ENCODE results near the gene MYO16. TPM values are rescaled to one million over a fixed set of nuclear protein-coding genes. Genes with fewer than 3 reads are reported as not detected.

The MYO16 gene
- total RNA-seq, 1 experiment from 2014 or later, result 0.19 TPM

DNA sequence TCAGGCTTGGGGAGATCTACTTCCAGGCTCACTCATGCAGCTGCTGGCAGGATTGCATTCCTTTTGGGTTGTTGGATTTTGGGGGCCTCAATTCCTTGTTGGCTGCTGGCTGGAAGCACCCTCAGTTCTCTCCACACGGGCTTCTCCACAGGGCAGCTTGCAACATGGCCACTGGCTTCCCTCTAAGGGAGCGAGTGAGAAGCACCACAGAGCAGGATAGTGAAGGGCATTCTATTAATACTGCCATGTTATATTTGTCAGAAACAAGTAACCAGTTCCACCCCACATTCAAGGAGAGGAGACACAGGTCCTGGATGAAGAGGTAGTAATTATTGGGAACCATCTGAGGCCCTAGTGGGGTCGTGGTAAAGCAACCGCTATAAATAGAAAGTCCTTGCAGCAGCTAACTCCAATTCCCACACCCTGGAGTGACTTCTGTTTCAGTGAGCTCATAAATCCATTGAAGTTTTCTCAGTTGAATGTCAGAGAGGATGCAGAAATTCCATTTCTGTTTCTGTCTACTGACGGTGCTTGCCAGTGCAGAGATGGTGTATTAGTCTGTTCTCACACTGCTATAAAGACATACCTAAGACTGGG is 598.0 kb downstream of the MYO16 start:
- H3K27me3 Mint-ChIP-seq (ENCODE audit: unreplicated experiment), result no peaks in the 10 kb centered on the region

DNA sequence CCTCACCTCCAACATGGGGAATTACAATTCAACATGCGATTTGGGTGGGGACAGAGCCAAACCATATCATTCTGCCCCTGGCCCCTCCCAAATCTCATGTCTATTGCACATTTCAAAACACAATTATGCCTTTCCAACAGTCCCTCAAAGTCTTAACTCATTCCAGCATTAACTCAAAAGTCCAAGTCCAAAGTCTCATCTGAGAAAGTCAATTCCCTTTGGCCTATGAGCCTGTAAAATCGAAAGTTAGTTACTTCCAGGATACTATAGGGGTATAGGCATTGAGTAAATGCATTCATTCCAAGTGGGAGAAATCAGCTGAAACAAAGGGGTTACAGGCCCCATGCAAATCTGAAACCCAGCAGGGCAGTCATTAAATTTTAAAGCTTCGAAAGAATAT is 598.8 kb downstream of the MYO16 start:
- CTCF ChIA-PET, result no interaction called here
- TF ChIP-seq, protein P1, sequence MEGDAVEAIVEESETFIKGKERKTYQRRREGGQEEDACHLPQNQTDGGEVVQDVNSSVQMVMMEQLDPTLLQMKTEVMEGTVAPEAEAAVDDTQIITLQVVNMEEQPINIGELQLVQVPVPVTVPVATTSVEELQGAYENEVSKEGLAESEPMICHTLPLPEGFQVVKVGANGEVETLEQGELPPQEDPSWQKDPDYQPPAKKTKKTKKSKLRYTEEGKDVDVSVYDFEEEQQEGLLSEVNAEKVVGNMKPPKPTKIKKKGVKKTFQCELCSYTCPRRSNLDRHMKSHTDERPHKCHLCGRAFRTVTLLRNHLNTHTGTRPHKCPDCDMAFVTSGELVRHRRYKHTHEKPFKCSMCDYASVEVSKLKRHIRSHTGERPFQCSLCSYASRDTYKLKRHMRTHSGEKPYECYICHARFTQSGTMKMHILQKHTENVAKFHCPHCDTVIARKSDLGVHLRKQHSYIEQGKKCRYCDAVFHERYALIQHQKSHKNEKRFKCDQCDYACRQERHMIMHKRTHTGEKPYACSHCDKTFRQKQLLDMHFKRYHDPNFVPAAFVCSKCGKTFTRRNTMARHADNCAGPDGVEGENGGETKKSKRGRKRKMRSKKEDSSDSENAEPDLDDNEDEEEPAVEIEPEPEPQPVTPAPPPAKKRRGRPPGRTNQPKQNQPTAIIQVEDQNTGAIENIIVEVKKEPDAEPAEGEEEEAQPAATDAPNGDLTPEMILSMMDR (IDR thresholded peaks at IDR 0.05; ENCODE audit: unreplicated experiment), result no peak
- Mint-ChIP-seq H3K9me3 (ENCODE audit: low read depth, unreplicated experiment) (no peaks in the 10 kb centered on the region), H3K36me3 (ENCODE audit: insufficient read depth, unreplicated experiment) (no peaks in the 10 kb centered on the region), H3K27ac (ENCODE audit: unreplicated experiment) (no peak overlapping the region), H3K4me3 (ENCODE audit: low read depth, unreplicated experiment) (no peak overlapping the region), H3K4me1 (ENCODE audit: low read depth, unreplicated experiment) (no peaks in the 10 kb centered on the region), H3K27me3 (ENCODE audit: unreplicated experiment) (no peaks in the 10 kb centered on the region)
- no peak for DNase-seq
- intact Hi-C loops (cut with micrococcal nuclease; ENCODE audit: unreplicated experiment), result no loop called here
- BruUV-seq (replicated peaks), result no TSS peak

More for the DNA sequence above, 598.0 kb downstream of the MYO16 start:
- Mint-ChIP-seq H3K4me1 (ENCODE audit: low read depth, unreplicated experiment) (no peaks in the 10 kb centered on the region), H3K27ac (ENCODE audit: unreplicated experiment) (no peak overlapping the region), H3K4me3 (ENCODE audit: low read depth, unreplicated experiment) (no peak overlapping the region), H3K36me3 (ENCODE audit: insufficient read depth, unreplicated experiment) (no peaks in the 10 kb centered on the region), H3K9me3 (ENCODE audit: low read depth, unreplicated experiment) (no peaks in the 10 kb centered on the region)
- no TSS peak for BruUV-seq (replicated peaks)
- CTCF ChIA-PET, result no interaction called here
- DNase-seq, result no peak
- TF ChIP-seq, protein P1 (IDR thresholded peaks at IDR 0.05; ENCODE audit: unreplicated experiment), result no peak
- intact Hi-C loops (cut with micrococcal nuclease; ENCODE audit: unreplicated experiment), result no loop called here

DNA sequence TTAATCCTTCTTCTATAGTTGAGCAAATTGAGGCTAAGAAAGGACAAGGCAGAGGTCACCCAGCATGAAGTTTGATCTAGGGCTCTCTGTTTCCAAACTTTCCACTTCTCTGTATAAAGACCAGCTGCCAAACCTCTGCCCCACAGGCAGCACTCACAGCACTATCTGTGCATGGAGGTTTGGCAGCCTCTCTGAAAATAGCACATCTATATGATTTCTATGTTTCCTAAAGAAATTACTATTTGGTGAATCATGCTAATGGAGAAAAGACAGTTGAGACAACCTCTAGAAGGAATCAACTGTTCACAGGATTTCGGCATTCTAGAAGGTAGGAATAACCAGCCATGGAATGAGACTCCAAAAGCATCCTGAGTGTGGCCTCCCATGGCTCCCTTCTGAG is 602.5 kb downstream of the MYO16 start:
- H3K9me3 Mint-ChIP-seq (ENCODE audit: low read depth, unreplicated experiment), result no peaks in the 10 kb centered on the region
- TF ChIP-seq, protein P1 (IDR thresholded peaks at IDR 0.05; ENCODE audit: unreplicated experiment), result no peak
- no peak overlapping the region for H3K27ac Mint-ChIP-seq (ENCODE audit: unreplicated experiment)
- no peaks in the 10 kb centered on the region for H3K36me3 Mint-ChIP-seq (ENCODE audit: insufficient read depth, unreplicated experiment)
- no peak for DNase-seq
- BruUV-seq (replicated peaks), result no TSS peak
- H3K4me1 Mint-ChIP-seq (ENCODE audit: low read depth, unreplicated experiment), result no peaks in the 10 kb centered on the region
- intact Hi-C loops (cut with micrococcal nuclease; ENCODE audit: unreplicated experiment), result no loop called here
- CTCF ChIA-PET, result no interaction called here
- no peak overlapping the region for H3K4me3 Mint-ChIP-seq (ENCODE audit: low read depth, unreplicated experiment)
- no peaks in the 10 kb centered on the region for H3K27me3 Mint-ChIP-seq (ENCODE audit: unreplicated experiment)

DNA sequence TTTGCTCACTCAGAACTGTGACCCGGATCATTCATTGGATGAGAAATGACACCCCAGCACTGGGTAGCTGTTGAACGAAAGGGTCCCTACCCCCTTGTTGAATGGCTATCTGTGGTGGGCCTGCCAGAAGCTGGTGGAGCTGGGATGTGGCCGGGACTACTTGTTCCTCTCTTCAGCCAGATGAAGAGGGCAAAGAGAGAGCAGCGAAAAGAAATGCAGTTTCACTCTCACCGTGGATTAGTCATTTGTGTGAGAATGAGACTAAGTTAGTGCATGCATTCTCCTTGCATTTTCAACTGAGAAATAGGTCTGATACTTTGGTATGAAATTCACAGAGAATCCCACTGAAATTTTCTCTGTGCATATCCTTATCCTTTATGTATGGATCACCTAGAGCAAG is 603.9 kb downstream of the MYO16 start:
- intact Hi-C loops (cut with micrococcal nuclease; ENCODE audit: unreplicated experiment), result no loop called here
- H3K4me3 Mint-ChIP-seq (ENCODE audit: low read depth, unreplicated experiment), result no peak overlapping the region
- no peaks in the 10 kb centered on the region for H3K9me3 Mint-ChIP-seq (ENCODE audit: low read depth, unreplicated experiment)
- TF ChIP-seq, protein P1 (IDR thresholded peaks at IDR 0.05; ENCODE audit: unreplicated experiment), result no peak
- BruUV-seq (replicated peaks), result no TSS peak
- CTCF ChIA-PET, result no interaction called here
- no peaks in the 10 kb centered on the region for H3K36me3 Mint-ChIP-seq (ENCODE audit: insufficient read depth, unreplicated experiment)
- DNase-seq, result no peak
- no peak overlapping the region for H3K27ac Mint-ChIP-seq (ENCODE audit: unreplicated experiment)
- H3K27me3 Mint-ChIP-seq (ENCODE audit: unreplicated experiment), result no peaks in the 10 kb centered on the region
- no peaks in the 10 kb centered on the region for H3K4me1 Mint-ChIP-seq (ENCODE audit: low read depth, unreplicated experiment)
